ENCODE measurements around the gene MAGEA3. TPM values are rescaled to one million over a fixed set of nuclear protein-coding genes. Genes with fewer than 3 reads are reported as not detected.

Gene MAGEA3
- total and polyA plus RNA-seq, 9 of the 15 experiments (the other 6 are each of a cell fraction or from before 2014, with no cell fraction given): 8.1 to 197 (median 144) TPM

- POLR2A ChIA-PET: interaction anchor here (0.6 kb wide), 1 partner anchor 900 kb away, joined by 4 read pairs; no protein-coding TSS in a partner anchor
- CTCF ChIA-PET (ENCODE audit: low intra/inter-chr PET ratio): no interaction called here
These were observed 46.5 kb upstream of the MAGEA3 start for GRCh38 chrX:152652060-152652459.

GRCh38 chrX:152652467-152652866 lies 46.1 kb upstream of the MAGEA3 start:
- ChIA-PET POLR2A (interaction anchor here (0.6 kb wide), 1 partner anchor 900 kb away, joined by 4 read pairs; no protein-coding TSS in a partner anchor), CTCF (ENCODE audit: low intra/inter-chr PET ratio) (no interaction called here)
- H3K27me3 ChIP-seq (ENCODE audit: control insufficient read depth in 2 of 2, insufficient read depth in 2 of 2, low read length in 2 of 2): no peaks in the 10 kb centered on the region
- 81% methylated on average over 11 of the region's 16 CpGs for WGBS (ENCODE audit: insufficient coverage, low coverage, missing lambda C conversion rate)
- H3K79me2 ChIP-seq (ENCODE audit: control insufficient read depth, insufficient read depth, low read length): no peaks in the 10 kb centered on the region
- in situ Hi-C loops (cut with MboI) (no loop called here), intact Hi-C loops (cut with micrococcal nuclease) (no loop called here)
- H3K4me3 ChIP-seq: no peak overlapping the region
- H3K27ac ChIP-seq (ENCODE audit: extremely low read depth, low read depth, low read length): no peak overlapping the region
- no peaks in the 10 kb centered on the region for H3K9me3 ChIP-seq (replicated peaks; ENCODE audit: control insufficient read depth, insufficient read depth, low read depth, low read length)
- no peaks in the 10 kb centered on the region; the same call in 2 of the 3 replicates for H3K36me3 ChIP-seq (ENCODE audit: control insufficient read depth, insufficient read depth, low read length)
- FAIRE-seq (no peak), DNase-seq (ENCODE audit: extremely low read depth in 1 of 4, low spot score in 3 of 4) (no peak), ATAC-seq (no peak)
- no peaks in the 10 kb centered on the region for H4K20me1 ChIP-seq (replicated peaks; ENCODE audit: control insufficient read depth, insufficient read depth, low read length)
- no TSS peak for BruUV-seq (replicated peaks)
- H3K4me2 ChIP-seq (ENCODE audit: insufficient read depth, low read length): no peak overlapping the region
- TF ChIP-seq L3MBTL2 (IDR thresholded peaks at IDR 0.05) (no peak), CAMTA2 (CRISPR knock-in tag; conservative IDR thresholded peaks at IDR 0.05) (no peak), NFIC (IDR thresholded peaks at IDR 0.05) (no peak), CEBPB (tag; IDR thresholded peaks at IDR 0.05) (no peak)
- no peak overlapping the region for H3K9ac ChIP-seq (ENCODE audit: insufficient read depth in 1 of 2, low read depth in 2 of 2, low read length in 2 of 2)
- peaks cover 4% of the 10 kb centered on the region for H3K9me1 ChIP-seq (ENCODE audit: control insufficient read depth, insufficient read depth, low read length)
- no peak overlapping the region for H2AFZ ChIP-seq (ENCODE audit: low read depth, low read length)
- peaks cover 0 to 8% of the 10 kb centered on the region in 2 experiments; a peak in 2 of 5 replicates for H3K4me1 ChIP-seq (replicated peaks in 1 of 2; ENCODE audit: control insufficient read depth in 2 of 2, insufficient read depth in 2 of 2, low read length in 2 of 2)

More at GRCh38 chrX:152652060-152652459, 46.5 kb upstream of the MAGEA3 start:
- no peak for TF ChIP-seq DACH1 (IDR thresholded peaks at IDR 0.05; ENCODE audit: partially characterized antibody)
- no peak for TF ChIP-seq ZNF263 (CRISPR knock-in tag; IDR thresholded peaks at IDR 0.05; ENCODE audit: borderline replicate concordance)
- TF ChIP-seq HDAC8 (tag; IDR thresholded peaks at IDR 0.05): no peak
- TF ChIP-seq BRD9 (IDR thresholded peaks at IDR 0.05; ENCODE audit: low read depth, partially characterized antibody): no peak
- no peak for TF ChIP-seq TBP (optimal IDR thresholded peaks at IDR 0.05; ENCODE audit: low read depth, low read length)
- no peak for TF ChIP-seq ZNF668 (CRISPR knock-in tag; IDR thresholded peaks at IDR 0.05)
- no TSS peak for BruUV-seq (replicated peaks)
- no peak for DNase-seq (ENCODE audit: extremely low read depth in 1 of 4, low spot score in 3 of 4)
- H3K27me3 ChIP-seq (ENCODE audit: control insufficient read depth in 2 of 2, insufficient read depth in 2 of 2, low read length in 2 of 2): no peaks in the 10 kb centered on the region
- no peak overlapping the region for H3K4me3 ChIP-seq
- no peaks in the 10 kb centered on the region; the same call in 2 of the 3 replicates for H3K36me3 ChIP-seq (ENCODE audit: control insufficient read depth, insufficient read depth, low read length)
- no peaks in the 10 kb centered on the region for H4K20me1 ChIP-seq (replicated peaks; ENCODE audit: control insufficient read depth, insufficient read depth, low read length)
- peaks cover 0 to 9% of the 10 kb centered on the region in 2 experiments; a peak in 2 of 5 replicates for H3K4me1 ChIP-seq (replicated peaks in 1 of 2; ENCODE audit: control insufficient read depth in 2 of 2, insufficient read depth in 2 of 2, low read length in 2 of 2)
- no peak overlapping the region for H3K9ac ChIP-seq (ENCODE audit: insufficient read depth in 1 of 2, low read depth in 2 of 2, low read length in 2 of 2)
- H3K9me3 ChIP-seq (replicated peaks; ENCODE audit: control insufficient read depth, insufficient read depth, low read depth, low read length): no peaks in the 10 kb centered on the region
- H3K9me1 ChIP-seq (ENCODE audit: control insufficient read depth, insufficient read depth, low read length): peaks cover 4% of the 10 kb centered on the region
- no peak overlapping the region for H3K4me2 ChIP-seq (ENCODE audit: insufficient read depth, low read length)
- no peaks in the 10 kb centered on the region for H3K79me2 ChIP-seq (ENCODE audit: control insufficient read depth, insufficient read depth, low read length)
- 75% methylated on average over 5 of the region's 6 CpGs for WGBS (ENCODE audit: insufficient coverage, low coverage, missing lambda C conversion rate)
- H2AFZ ChIP-seq (ENCODE audit: low read depth, low read length): no peak overlapping the region
- no peak for FAIRE-seq
- no peak for ATAC-seq
- intact Hi-C loops (cut with micrococcal nuclease) (no loop called here), in situ Hi-C loops (cut with MboI) (no loop called here)
- H3K27ac ChIP-seq (ENCODE audit: extremely low read depth, low read depth, low read length): no peak overlapping the region

All from K562 (cell line).